Colonic mucosa (tissue), 4 donors: ENCODE data around the gene ATP6V1F. TPM values are rescaled to one million over a fixed set of nuclear protein-coding genes. Genes with fewer than 3 reads are reported as not detected.

ENCODE experiments used
- DNase-seq: peaks from one replicate; pipeline ENCODE4 v3.0.0-alpha.2; 2020
- H3K27ac ChIP-seq: fragments of 200-600 bp; one replicate; pipeline ENCODE4 v1.8.0; 2021
- H3K27me3 ChIP-seq: fragments of 200-600 bp; one replicate; pipeline ENCODE4 v1.8.0; 2021
- H3K36me3 ChIP-seq: fragments of 200-600 bp; one replicate; pipeline ENCODE4 v1.8.0; 2021
- H3K4me1 ChIP-seq: fragments of 200-600 bp; one replicate; pipeline ENCODE4 v1.8.0; 2021; ENCODE audit warnings: mild to moderate bottlenecking
- H3K4me3 ChIP-seq: fragments of 200-600 bp; one replicate; pipeline ENCODE4 v1.8.0; 2021
- H3K9ac ChIP-seq, 2 donors: one replicate each; pipeline ENCODE4 v1.7.0; 2013; ENCODE audit warnings: control low read depth in 2 of 2, low read depth in 2 of 2, low read length in 2 of 2
- H3K9me3 ChIP-seq: fragments of 200-600 bp; one replicate; pipeline ENCODE4 v1.8.0; 2021
- intact Hi-C: fragments of 100-400 bp; cut with DNase I; formaldehyde crosslinking; loops from one replicate; pipeline ENCODE4 v1.14.1; 2022
- total RNA-seq, 2 donors: library from RNA; stranded (reverse); fragmentation: NEBNext Ultra II Directional in 1 of 2; extraction: Animal tissue kit (Norgen Biotek cat#: 25700) in 1 of 2; gene quantifications; one replicate each; pipeline ENCODE4 v1.2.1, GENCODE V29; 2021
- TF ChIP-seq, protein P1 (sequence below): fragments of 200-600 bp; IDR thresholded peaks from one replicate; pipeline ENCODE4 v1.8.0; 2022; ENCODE audit warnings: antibody characterized with exemption, mild to moderate bottlenecking
- donor health status: healthy.
- donor health status: DM: no; HTN: no; CAD: no.
- donor health status: DM: no; HTN: no; CAD: no.

ATP6V1F gene
- total RNA-seq, 2 donors from 2014 or later = 94.4 to 105 TPM

GRCh38 chr7:128913870-128914565 lies 51.4 kb downstream of the ATP6V1F start:
- intact Hi-C loops = no loop called here
- DNase-seq = no peak
- Histone ChIP-seq H3K4me3 (no peak overlapping the region), H3K9me3 (no peaks in the 10 kb centered on the region), H3K27ac (no peak overlapping the region), H3K27me3 (peaks cover 24% of the 10 kb centered on the region), H3K9ac (no peak overlapping the region), H3K4me1 (peaks cover 11% of the 10 kb centered on the region), H3K36me3 (no peaks in the 10 kb centered on the region)
- TF ChIP-seq, protein P1, sequence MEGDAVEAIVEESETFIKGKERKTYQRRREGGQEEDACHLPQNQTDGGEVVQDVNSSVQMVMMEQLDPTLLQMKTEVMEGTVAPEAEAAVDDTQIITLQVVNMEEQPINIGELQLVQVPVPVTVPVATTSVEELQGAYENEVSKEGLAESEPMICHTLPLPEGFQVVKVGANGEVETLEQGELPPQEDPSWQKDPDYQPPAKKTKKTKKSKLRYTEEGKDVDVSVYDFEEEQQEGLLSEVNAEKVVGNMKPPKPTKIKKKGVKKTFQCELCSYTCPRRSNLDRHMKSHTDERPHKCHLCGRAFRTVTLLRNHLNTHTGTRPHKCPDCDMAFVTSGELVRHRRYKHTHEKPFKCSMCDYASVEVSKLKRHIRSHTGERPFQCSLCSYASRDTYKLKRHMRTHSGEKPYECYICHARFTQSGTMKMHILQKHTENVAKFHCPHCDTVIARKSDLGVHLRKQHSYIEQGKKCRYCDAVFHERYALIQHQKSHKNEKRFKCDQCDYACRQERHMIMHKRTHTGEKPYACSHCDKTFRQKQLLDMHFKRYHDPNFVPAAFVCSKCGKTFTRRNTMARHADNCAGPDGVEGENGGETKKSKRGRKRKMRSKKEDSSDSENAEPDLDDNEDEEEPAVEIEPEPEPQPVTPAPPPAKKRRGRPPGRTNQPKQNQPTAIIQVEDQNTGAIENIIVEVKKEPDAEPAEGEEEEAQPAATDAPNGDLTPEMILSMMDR = no peak

GRCh38 chr7:128914566-128915151 lies 52.0 kb downstream of the ATP6V1F start:
- intact Hi-C loops = no loop called here

GRCh38 chr7:128915271-128915819 lies 52.7 kb downstream of the ATP6V1F start:
- no peak overlapping the region for H3K4me3 ChIP-seq
- no peak for DNase-seq
- H3K36me3 ChIP-seq = no peaks in the 10 kb centered on the region
- H3K9me3 ChIP-seq = no peaks in the 10 kb centered on the region
- H3K9ac ChIP-seq = no peak overlapping the region
- intact Hi-C loops = no loop called here
- peaks cover 9% of the 10 kb centered on the region for H3K4me1 ChIP-seq
- no peak overlapping the region for H3K27ac ChIP-seq
- TF ChIP-seq, protein P1 = no peak
- H3K27me3 ChIP-seq = peaks cover 18% of the 10 kb centered on the region

More at GRCh38 chr7:128914566-128915151, 52.0 kb downstream of the ATP6V1F start:
- Histone ChIP-seq H3K27me3 (peaks cover 24% of the 10 kb centered on the region), H3K4me3 (no peak overlapping the region), H3K9ac (no peak overlapping the region), H3K36me3 (no peaks in the 10 kb centered on the region), H3K4me1 (peaks cover 11% of the 10 kb centered on the region), H3K27ac (no peak overlapping the region), H3K9me3 (no peaks in the 10 kb centered on the region)
- DNase-seq = no peak
- TF ChIP-seq, protein P1 = no peak

Other genes with a start within 250 kb of the ATP6V1F start
- gene GARIN1A, start 190.6 kb upstream of the ATP6V1F start, total RNA-seq = under 1 TPM; 0.85 to 0.89 TPM
- 10 to 100 TPM; 47.9 to 63.8 TPM for gene CALU, start 123.5 kb upstream of the ATP6V1F start, total RNA-seq
- not detected for gene OPN1SW, start 87.1 kb upstream of the ATP6V1F start, total RNA-seq
- 1 to 10 TPM in 1 of 2 donors, under 1 TPM in 1; 0.64 to 5.8 TPM for gene CCDC136, start 70.9 kb upstream of the ATP6V1F start, total RNA-seq
- 10 to 100 TPM in 1 of 2 donors, 1 to 10 TPM in 1; 4.5 to 88.6 TPM for gene FLNC, start 32.5 kb upstream of the ATP6V1F start, total RNA-seq
- gene KCP, start 47.9 kb downstream of the ATP6V1F start, total RNA-seq = 1 to 10 TPM in 1 of 2 donors, under 1 TPM in 1; 0.64 to 1.1 TPM
- gene IRF5, start 75.1 kb downstream of the ATP6V1F start, total RNA-seq = 1 to 10 TPM; 5.0 to 9.7 TPM
- gene TNPO3, start 192.3 kb downstream of the ATP6V1F start, total RNA-seq = 10 to 100 TPM; 36.8 to 46.6 TPM